ENCODE measurements around the gene ANKRD63.

- TF ChIP-seq, protein P1, sequence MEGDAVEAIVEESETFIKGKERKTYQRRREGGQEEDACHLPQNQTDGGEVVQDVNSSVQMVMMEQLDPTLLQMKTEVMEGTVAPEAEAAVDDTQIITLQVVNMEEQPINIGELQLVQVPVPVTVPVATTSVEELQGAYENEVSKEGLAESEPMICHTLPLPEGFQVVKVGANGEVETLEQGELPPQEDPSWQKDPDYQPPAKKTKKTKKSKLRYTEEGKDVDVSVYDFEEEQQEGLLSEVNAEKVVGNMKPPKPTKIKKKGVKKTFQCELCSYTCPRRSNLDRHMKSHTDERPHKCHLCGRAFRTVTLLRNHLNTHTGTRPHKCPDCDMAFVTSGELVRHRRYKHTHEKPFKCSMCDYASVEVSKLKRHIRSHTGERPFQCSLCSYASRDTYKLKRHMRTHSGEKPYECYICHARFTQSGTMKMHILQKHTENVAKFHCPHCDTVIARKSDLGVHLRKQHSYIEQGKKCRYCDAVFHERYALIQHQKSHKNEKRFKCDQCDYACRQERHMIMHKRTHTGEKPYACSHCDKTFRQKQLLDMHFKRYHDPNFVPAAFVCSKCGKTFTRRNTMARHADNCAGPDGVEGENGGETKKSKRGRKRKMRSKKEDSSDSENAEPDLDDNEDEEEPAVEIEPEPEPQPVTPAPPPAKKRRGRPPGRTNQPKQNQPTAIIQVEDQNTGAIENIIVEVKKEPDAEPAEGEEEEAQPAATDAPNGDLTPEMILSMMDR (IDR thresholded peaks at IDR 0.05 in 8 of 11, conservative IDR thresholded peaks at IDR 0.05 in 3 of 11), result no peak
- TF ChIP-seq POLR2A (IDR thresholded peaks at IDR 0.05), result no peak
- no peak for TF ChIP-seq POLR2AphosphoS5 (IDR thresholded peaks at IDR 0.05)
Observed at GRCh38 chr15:40233727-40234577, 48.9 kb downstream of the ANKRD63 start.
